NCI-H1092 treated with DMSO at 0.1 percent for 48 hours (cell line): ENCODE results near the gene PPP1R15A.
"Not testable (repeated sequence)": the region's sequence is repeated elsewhere in the genome, so short reads cannot be mapped to it uniquely, and the experiment has no call there.

Experiments
- DNase-seq: peaks from one replicate; lab custom pipeline; 2025; lab: John Stamatoyannopoulos, UW

The PPP1R15A gene

DNA sequence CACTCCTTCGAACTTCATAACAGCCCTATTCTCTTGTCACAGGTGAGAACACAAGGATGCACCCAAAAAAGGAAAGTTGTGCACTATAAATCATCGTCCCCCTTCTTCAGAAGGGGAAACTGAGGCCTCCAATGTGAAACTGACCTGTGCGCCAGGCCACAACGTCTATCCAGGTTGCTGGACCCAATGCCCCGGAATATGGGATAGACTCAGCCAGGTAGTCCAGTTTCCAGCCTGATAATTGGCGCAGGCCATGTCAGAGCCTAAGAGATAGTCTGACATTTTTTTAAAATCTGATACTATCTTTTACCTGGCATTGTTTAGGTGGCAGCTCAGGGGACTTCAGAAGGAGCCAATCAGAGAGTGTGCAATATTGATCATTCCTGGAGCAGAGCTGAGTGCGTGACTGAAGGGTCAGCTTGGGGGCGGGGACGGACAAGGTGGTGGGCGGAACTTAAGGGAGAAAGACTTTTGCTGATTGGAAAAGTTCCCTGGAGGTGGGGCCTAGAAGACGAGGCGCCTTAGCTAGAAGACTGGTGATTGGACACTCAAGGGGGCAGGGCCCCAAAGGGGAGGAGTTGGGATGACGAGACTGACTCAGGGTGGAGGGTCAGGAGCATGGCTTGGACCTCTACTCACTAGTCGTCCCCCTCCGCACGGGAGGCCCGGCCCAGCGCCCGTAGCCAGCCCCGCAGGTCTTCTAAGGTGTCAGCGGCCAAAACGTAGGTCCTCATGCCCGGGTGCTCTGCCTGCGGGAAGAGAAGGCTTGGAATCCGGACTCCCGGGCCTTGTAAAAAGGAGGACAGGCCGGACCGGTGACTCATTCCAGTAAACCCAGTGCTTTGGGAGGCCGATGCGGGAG lies 12.3 kb upstream of the PPP1R15A start:
- no peak for DNase-seq

DNA sequence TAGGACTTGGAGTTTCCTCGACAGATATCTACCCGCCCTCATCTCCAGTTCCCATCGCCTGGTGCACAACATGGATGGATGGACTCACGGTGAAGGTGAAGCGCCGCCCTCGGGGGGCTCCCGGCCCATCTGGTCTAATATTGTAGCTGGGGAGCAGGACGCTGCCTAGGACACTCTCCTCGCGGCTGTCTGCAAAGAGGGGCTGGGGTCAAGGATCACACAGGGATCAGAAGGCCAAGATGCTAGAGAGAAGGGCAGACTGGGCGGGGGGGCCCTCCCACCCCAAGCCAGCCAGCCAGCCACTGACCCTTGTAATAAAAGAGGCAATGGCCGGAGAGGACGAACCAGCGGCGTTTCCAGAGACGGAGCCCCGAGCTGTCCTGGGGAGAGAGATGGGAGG lies 10.9 kb upstream of the PPP1R15A start:
- DNase-seq, result no peak

DNA sequence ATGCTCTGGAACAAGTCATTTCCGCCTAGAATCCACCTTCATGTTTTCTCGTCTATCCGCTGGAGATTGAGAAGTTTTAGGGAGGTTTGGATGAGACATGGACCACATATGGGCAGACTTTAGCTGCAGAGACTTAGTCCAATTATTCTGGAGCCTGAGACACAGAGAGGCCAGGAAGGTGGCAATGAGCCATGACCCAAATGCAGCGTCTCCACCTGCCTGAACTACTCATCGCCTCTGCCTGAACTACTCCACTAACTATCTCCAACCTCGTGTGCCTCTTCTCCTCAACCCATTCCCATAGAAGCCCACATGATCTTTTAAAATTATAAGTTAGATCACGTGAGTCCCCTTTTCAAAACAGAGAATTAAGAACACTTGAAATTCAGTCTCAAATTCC lies 9.4 kb upstream of the PPP1R15A start:
- DNase-seq, result no peak

DNA sequence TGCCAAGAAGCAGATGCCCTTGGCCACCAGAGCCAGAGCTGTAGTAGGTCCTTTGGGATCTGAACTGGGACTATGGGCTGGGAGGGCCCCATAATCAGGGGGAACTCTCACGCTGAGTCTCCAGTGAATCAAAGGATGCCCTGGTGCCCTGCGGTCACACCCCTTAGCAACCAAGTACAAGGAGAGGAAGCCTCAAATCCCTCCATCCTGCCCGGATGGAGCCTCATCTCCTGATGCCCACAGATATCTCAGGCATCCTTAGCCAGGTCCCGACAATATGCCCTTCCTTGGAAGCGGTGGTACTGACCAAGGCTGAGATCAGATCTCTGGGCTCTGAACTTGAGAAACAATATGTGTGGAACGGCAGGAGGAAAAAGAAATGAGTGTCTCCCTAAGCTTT lies 5.5 kb upstream of the PPP1R15A start:
- no peak for DNase-seq

DNA sequence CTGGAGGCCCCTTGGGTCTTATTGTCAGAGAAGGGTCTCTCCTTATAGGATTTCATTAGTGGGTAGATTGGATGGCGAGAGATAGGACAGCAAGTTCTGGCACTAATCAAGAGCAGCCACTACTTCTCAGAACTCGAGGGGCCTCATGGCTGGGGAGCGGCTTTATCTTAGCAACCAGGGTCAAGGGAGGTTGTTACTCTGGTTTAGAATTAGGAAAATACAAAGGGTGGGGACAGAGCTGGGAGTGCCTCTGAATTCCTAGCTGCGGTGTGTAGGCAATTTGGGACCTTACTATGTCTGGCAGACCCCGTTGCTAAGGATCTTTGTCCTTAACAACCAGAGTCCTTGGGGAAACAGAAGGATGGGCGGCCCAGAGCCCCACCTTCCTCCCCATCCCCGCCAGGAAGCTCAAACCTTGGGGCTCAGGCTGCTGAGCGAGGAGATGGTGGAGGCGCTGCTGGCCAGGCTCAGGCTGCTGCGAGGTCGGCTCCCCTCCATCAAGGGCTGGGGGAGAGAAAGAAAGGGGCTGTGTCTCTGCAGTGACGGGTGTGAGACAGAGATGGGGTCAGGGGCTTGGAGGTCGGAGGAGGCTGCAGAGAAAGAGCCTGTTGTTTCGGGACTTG lies 5.0 kb upstream of the PPP1R15A start:
- no peak for DNase-seq

DNA sequence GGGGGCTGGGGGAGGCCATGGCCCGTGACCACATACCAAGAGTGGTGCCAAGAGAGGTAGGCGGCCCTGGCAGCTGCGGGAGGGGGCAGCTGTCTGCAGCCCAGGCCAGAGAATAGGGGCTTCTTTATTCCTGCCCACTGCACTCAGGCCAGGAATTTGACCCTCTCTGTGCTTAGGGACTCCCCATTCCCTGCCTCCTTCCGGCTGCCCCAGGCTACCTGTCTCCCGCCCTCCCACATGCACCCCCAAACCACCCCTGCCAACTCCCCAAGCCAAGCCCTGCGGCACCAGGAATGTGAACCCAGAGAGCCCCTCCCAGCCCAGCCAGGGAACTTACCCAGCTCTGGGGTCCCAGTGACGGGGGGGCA lies 4.5 kb upstream of the PPP1R15A start:
- DNase-seq, result no peak

DNA sequence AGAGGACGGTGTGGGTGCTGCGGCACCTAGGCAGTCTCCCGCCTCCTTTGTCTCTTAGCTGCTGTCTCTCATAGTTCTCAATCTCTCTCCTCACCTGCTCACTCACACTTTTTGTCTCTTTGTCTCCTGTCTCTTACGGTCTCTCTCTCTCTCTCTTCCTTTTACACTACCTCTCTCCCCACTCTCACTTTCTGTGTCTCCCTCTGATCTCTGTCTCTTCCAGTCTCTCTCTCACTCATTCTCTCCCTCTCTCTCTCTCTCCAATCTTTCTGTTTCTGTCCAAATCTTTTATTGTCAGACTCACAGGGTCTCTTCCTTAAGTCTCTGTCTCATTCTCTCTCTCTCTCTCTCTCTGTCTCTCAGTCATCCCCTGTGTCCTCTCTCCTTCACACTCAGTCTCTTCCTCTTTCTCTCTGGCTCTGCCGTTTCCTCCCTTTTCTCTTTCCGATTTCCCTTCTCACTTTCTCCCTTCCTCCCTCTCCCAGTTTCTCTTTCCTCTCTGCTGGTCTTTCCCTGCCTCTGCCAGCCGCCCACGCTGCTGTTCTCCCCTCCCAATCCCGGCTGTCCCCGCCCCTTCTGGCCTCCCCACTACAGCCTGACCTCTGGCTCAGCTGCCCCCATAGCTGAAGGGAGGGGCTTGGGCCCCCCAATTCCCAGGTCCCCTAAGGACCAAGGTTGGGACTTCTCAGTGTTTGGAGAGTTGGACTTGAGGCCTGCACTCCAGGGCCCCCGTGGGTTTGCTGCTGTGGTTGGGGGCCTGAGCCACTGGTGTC lies 3.9 kb upstream of the PPP1R15A start, which contains the start of gene PLEKHA4:
PLEKHA4 (minus strand) TSS at position 504 of the 773 bp plus-strand sequence. CDS start 997 bp downstream, outside the sequence.
- DNase-seq, result no peak

DNA sequence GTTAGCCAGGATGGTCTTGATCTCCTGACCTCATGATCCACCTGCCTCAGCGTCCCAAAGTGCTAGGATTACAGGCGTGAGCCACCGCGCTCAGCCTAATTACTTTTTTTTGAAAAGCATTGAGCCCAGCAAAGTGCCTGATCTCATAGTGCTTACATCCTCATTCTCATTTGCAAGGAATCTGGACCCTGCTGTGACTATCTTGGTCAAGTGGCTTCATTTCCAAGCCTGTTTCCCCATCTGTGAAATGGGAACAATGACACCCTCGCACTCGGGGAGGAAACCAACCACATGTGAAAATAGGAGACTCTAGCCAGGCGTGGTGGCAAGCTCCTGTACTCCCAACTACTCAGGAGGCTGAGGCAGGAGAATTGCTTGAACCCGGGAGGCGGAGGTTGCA lies 2.2 kb upstream of the PPP1R15A start:
- DNase-seq, result no peak

DNA sequence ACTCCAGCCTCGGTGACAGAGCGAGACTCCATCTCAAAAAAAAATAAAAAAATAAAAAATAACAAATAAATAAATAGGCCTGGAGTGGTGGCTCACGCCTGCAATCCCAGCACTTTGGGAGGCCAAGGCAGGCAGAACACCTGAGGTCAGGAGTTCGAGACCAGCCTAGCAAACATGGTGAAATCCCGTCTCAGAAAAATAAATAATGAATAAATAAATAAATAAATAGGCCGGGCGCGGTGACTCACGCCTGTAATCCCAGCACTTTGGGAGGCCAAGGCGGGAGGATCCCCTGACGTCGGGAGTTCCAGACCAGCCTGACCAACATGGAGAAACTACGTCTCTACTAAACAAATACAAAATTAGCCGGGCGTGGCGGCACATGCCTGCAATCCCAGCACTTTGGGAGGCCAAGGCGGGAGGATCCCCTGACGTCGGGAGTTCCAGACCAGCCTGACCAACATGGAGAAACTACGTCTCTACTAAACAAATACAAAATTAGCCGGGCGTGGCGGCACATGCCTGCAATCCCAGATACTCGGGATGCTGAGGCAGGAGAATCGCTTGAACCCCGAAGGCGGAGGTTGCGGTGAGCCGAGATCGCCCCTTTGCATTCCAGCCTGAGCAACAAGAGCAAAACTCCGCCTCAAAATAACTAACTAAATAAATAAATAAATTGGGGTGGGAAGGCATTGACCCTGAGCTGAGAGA lies 595 bp upstream of the PPP1R15A start:
- DNase-seq, result not testable (repeated sequence)

DNA sequence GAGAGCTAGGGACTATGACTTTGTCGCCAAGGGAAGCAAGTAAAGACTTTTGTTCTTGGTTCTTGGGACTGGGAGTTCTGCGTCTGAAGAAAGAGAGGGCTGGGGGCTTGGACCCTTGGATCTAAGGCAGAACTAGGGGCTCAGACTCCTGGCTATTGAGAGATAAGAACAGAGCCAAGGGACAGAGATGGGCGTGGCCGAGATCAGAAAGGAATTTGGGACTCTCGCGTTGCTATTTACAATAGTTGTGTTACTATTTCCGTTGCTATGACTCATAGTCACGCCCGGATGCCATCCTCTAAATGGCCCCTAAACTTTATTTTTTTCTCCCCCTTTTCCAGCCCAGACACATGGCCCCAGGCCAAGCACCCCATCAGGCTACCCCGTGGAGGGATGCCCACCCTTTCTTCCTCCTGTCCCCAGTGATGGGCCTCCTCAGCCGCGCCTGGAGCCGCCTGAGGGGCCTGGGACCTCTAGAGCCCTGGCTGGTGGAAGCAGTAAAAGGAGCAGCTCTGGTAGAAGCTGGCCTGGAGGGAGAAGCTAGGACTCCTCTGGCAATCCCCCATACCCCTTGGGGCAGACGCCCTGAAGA lies 759 bp downstream of the PPP1R15A start:
- no peak for DNase-seq

DNA sequence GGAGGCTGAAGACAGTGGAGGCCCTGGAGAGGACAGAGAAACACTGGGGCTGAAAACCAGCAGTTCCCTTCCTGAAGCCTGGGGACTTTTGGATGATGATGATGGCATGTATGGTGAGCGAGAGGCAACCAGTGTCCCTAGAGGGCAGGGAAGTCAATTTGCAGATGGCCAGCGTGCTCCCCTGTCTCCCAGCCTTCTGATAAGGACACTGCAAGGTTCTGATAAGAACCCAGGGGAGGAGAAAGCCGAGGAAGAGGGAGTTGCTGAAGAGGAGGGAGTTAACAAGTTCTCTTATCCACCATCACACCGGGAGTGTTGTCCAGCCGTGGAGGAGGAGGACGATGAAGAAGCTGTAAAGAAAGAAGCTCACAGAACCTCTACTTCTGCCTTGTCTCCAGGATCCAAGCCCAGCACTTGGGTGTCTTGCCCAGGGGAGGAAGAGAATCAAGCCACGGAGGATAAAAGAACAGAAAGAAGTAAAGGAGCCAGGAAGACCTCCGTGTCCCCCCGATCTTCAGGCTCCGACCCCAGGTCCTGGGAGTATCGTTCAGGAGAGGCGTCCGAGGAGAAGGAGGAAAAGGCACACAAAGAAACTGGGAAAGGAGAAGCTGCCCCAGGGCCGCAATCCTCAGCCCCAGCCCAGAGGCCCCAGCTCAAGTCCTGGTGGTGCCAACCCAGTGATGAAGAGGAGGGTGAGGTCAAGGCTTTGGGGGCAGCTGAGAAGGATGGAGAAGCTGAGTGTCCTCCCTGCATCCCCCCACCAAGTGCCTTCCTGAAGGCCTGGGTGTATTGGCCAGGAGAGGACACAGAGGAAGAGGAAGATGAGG lies 1.5 kb downstream of the PPP1R15A start:
- DNase-seq, result no peak

DNA sequence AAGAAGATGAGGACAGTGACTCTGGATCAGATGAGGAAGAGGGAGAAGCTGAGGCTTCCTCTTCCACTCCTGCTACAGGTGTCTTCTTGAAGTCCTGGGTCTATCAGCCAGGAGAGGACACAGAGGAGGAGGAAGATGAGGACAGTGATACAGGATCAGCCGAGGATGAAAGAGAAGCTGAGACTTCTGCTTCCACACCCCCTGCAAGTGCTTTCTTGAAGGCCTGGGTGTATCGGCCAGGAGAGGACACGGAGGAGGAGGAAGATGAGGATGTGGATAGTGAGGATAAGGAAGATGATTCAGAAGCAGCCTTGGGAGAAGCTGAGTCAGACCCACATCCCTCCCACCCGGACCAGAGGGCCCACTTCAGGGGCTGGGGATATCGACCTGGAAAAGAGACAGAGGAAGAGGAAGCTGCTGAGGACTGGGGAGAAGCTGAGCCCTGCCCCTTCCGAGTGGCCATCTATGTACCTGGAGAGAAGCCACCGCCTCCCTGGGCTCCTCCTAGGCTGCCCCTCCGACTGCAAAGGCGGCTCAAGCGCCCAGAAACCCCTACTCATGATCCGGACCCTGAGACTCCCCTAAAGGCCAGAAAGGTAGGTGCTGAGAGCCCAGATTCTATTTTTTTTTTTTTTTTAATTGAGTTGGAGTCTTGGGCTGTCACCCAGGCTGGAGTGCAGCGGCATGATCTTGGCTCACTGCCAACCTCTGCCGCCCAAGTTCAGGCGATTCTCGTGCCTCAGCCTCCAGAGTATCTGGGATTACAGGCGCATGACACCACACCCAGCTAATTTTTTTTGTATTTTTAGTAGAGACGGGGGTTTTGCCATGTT lies 2.3 kb downstream of the PPP1R15A start:
- no peak for DNase-seq

DNA sequence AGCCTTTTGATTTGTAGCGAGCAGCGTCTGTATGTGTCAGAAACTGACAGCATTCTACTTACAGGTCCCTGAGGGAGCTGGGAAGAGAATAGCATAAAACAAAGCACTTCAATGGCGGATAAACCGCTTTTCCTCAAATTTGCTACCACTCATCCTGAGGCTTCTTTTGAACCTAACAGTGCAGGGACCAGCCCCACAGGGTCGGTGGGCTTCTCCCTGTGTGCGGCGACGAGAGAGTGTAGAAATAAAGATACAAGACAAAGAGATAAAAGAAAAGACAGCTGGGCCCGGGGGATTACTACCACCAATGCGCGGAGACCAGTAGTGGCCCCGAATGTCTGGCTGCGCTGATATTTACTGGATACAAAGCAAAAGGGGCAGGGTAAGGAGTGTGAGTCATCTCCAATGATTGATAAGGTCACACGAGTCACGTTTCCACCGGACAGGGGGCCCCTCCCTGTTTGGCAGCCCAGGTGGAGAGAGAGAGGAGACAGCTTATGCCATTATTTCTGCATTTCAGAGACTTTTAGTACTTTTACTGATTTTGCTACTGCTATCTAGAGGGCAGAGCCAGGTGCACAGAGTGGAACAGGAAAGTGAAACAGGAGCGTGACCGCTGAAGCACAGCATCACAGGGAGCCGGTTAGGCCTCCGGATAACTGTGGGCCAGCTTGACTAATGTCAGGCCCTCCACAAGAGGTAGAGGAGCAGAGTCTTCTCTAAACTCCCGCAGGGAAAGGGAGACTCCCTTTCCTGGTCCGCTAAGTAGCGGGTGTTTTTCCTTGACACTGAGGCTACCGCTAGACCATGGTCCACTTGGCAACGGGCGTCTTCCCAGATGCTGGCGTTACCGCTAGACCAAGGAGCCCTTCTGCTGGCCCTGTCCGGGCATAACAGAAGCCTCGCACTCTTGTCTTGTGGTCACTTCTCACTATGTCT lies 4.1 kb downstream of the PPP1R15A start:
- DNase-seq, result not testable (repeated sequence)

DNA sequence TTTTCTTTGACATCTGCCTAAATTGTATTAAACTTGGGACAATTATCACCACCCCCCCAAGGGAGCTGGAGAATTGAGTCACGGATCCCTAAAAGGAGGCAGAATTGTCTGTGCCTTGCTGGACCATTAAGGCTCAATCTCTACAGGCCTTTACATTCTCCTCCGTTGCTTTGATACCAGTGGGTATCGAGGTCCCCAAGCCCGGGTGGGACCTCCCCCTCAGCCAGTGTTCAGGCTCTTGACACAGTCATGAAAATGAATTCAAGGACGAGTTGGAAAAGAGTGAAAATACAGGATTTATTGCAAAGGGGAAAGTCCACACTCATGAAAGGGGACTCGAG lies 5.6 kb downstream of the PPP1R15A start:
- no peak for DNase-seq

DNA sequence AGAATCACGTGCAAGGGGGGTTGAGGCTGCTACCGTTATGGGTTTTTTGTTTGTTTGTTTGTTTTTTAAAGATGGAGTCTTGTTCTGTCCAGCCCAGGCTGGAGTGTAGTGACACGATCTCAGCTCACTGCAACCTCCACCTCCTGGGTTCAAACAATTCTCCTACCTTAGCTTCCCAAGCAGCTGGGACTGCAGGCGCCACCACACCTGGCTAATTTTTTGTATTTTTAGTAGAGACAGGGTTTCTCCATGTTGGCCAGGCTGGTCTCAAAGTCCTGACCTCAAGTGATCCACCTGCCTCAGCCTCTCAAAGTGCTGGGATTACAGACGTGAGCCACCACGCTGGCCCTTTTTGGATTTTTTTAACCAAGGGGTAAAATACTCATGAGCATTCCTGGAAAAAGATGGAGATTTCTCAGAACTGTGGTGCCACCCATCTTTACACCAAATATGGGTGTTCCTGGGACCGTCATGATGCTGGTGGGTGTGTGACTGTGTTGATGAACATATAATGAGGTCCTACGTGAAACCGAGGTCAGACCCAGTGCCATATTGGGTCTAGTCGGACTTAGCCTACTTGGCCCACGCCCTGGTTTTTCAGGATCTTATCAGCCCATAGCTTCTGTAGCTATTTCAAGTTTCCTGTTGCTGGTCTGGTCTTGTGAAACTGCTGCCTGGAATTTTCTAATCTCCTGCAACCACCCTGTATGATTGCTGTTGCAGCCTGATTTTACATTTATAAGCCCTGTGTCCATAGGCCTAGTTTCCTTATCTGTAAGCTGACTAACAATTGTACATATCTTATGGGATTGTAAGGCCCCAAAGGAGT lies 6.2 kb downstream of the PPP1R15A start:
- no peak for DNase-seq

DNA sequence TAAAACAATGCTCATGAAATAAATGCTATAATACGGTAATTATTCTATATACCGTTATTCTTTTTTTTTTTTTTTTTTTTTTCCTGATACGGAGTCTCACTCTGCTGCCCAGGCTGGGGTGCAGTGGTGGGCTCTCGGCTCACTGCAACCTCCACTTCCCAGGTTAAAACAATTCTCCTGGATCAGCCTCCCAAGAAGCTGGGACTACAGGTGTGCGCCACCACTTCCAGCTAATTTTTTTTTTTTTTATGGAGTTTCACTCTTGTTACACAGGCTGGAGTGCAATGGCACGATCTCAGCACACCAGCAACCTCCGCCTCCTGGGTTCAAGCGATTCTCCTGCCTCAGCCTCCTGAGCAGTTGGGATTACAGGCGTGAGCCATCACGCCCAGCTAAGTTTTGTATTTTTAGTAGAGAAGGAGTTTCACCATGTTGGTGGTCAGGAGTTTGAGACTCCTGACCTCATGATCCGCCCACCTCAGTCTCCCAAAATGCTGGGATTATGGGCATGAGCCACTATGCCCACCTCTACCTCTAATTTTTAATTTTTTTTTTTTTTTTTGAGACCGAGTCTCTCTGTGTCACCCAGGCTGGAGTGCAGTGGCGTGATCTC lies 6.9 kb downstream of the PPP1R15A start:
- DNase-seq, result no peak

DNA sequence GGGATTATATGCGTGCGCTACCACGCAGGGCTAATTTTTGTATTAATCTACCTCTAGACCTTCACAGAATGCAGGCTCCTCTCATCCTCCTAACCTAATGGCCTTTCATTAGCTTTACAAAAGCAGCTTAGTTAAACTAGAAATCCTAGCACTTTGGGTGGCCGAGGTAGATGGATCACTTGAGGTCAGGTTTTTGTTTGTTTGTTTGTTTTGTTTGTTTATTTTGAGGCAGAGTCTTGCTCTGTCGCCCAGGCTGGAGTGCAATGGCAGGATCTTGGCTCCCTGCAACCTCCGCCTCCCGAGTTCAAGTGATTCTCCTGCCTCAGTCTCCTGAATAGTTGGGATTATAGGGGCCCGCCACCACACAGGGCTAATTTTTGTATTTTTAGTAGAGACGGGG lies 7.5 kb downstream of the PPP1R15A start:
- DNase-seq, result not testable (repeated sequence)
